Caki2 (cell line): ENCODE results near the gene ALAS1. TPM values are rescaled to one million over a fixed set of nuclear protein-coding genes. Genes with fewer than 3 reads are reported as not detected.

Experiments
- DNase-seq: peaks from one replicate; pipeline ENCODE4 v3.0.0-alpha.2; 2015; ENCODE audit warnings: low read depth
- in situ Hi-C: cut with HindIII; loops from 2 replicates; pipeline ENCODE4 v1.10.0; 2016; ENCODE audit warnings: low sequenced_read_pairs, low pct_unique_long_range_greater_than_20kb, mixed read lengths
- total RNA-seq: library from RNA; depleted of rRNA; stranded (reverse); fragments of >200 nt; shearing (Covaris generic); gene quantifications from 2 replicates; pipeline ENCODE4 v1.2.3, GENCODE V29; 2014; ENCODE audit warnings: low replicate concordance

ALAS1 gene
- total RNA-seq, 1 experiment from 2014 or later: 49.4 TPM

- in situ Hi-C loops: no loop called here
- DNase-seq: no peak
These were observed 3.3 kb upstream of the ALAS1 start for GRCh38 chr3:52194485-52195290.

GRCh38 chr3:52195291-52195597, 2.7 kb upstream of the ALAS1 start:
- in situ Hi-C loops: no loop called here

GRCh38 chr3:52195823-52196331, 2.1 kb upstream of the ALAS1 start:
- in situ Hi-C loops: no loop called here
- no peak for DNase-seq

More at GRCh38 chr3:52195291-52195597, 2.7 kb upstream of the ALAS1 start:
- no peak for DNase-seq

GRCh38 chr3:52196977-52197376, 983 bp upstream of the ALAS1 start:
- DNase-seq: peak; percentile 2
- in situ Hi-C loops: no loop called here

GRCh38 chr3:52197499-52197841, 490 bp upstream of the ALAS1 start:
- DNase-seq: no peak
- in situ Hi-C loops: no loop called here

- DNase-seq: no peak
- in situ Hi-C loops: no loop called here
These were observed 966 bp downstream of the ALAS1 start for GRCh38 chr3:52198643-52199608.

GRCh38 chr3:52200981-52201679, 3.2 kb downstream of the ALAS1 start:
- in situ Hi-C loops: no loop called here
- no peak for DNase-seq

GRCh38 chr3:52202384-52203077, 4.6 kb downstream of the ALAS1 start:
- in situ Hi-C loops: no loop called here
- DNase-seq: no peak

- in situ Hi-C loops: no loop called here
These were observed 5.7 kb downstream of the ALAS1 start for GRCh38 chr3:52203701-52204100.

GRCh38 chr3:52204337-52205073, 6.5 kb downstream of the ALAS1 start:
- in situ Hi-C loops: no loop called here
- no peak for DNase-seq

More at GRCh38 chr3:52203701-52204100, 5.7 kb downstream of the ALAS1 start:
- DNase-seq: no peak

GRCh38 chr3:52205727-52206372, 7.9 kb downstream of the ALAS1 start:
- in situ Hi-C loops: no loop called here
- DNase-seq: no peak

GRCh38 chr3:52208556-52208955, 10.6 kb downstream of the ALAS1 start:
- DNase-seq: no peak
- in situ Hi-C loops: no loop called here

- DNase-seq: no peak
- in situ Hi-C loops: no loop called here
These were observed 12.1 kb downstream of the ALAS1 start for GRCh38 chr3:52210037-52210436.

- no peak for DNase-seq
- in situ Hi-C loops: no loop called here
These were observed 12.6 kb downstream of the ALAS1 start for GRCh38 chr3:52210550-52211046.

- DNase-seq: no peak
- in situ Hi-C loops: no loop called here
These were observed 13.4 kb downstream of the ALAS1 start for GRCh38 chr3:52211268-52211891.

- in situ Hi-C loops: no loop called here
- DNase-seq: no peak
These were observed 15.0 kb downstream of the ALAS1 start for GRCh38 chr3:52213005-52213404.
